Upper lobe of right lung (tissue), 1 donor: ENCODE measurements around the gene RPA1. TPM values are rescaled to one million over a fixed set of nuclear protein-coding genes. Genes with fewer than 3 reads are reported as not detected.

Experiments
- ATAC-seq: fragments of 200-7000 bp; cut with Tn5 transposase; one replicate; pipeline ENCODE4 v1.9.1; 2020; ENCODE audit warnings: mild to moderate bottlenecking, moderate library complexity
- DNase-seq: peaks from one replicate; pipeline ENCODE4 v3.0.0-alpha.2; 2020
- H3K27ac ChIP-seq: fragments of 200-600 bp; one replicate; pipeline ENCODE4 v1.8.0; 2022
- H3K27me3 ChIP-seq: fragments of 200-600 bp; one replicate; pipeline ENCODE4 v1.8.0; 2022; ENCODE audit warnings: mild to moderate bottlenecking
- H3K36me3 ChIP-seq: fragments of 200-600 bp; one replicate; pipeline ENCODE4 v1.8.0; 2022
- H3K4me1 ChIP-seq: fragments of 200-600 bp; one replicate; pipeline ENCODE4 v1.8.0; 2022
- H3K4me3 ChIP-seq: fragments of 200-600 bp; one replicate; pipeline ENCODE4 v1.8.0; 2022; ENCODE audit warnings: mild to moderate bottlenecking
- H3K9me3 ChIP-seq: fragments of 200-600 bp; one replicate; pipeline ENCODE4 v1.8.0; 2022
- intact Hi-C: fragments of 100-400 bp; cut with DNase I; formaldehyde crosslinking; loops from one replicate; pipeline ENCODE4 v1.11.0; 2022
- total RNA-seq: library from RNA; stranded (reverse); fragmentation: NEBNext Ultra II Directional; extraction: Animal tissue kit (Norgen Biotek cat#: 25700); gene quantifications from one replicate; pipeline ENCODE4 v1.2.1, GENCODE V29; 2021
- TF ChIP-seq, protein P1 (sequence below): fragments of 200-600 bp; IDR thresholded peaks from one replicate; pipeline ENCODE4 v1.8.0; 2022; ENCODE audit warnings: antibody characterized with exemption
- donor health status: DM: no; HTN: yes; CAD: no; lungs with severe emphysema.

The RPA1 gene
- total RNA-seq, 1 donor from 2014 or later: 56.7 TPM

DNA sequence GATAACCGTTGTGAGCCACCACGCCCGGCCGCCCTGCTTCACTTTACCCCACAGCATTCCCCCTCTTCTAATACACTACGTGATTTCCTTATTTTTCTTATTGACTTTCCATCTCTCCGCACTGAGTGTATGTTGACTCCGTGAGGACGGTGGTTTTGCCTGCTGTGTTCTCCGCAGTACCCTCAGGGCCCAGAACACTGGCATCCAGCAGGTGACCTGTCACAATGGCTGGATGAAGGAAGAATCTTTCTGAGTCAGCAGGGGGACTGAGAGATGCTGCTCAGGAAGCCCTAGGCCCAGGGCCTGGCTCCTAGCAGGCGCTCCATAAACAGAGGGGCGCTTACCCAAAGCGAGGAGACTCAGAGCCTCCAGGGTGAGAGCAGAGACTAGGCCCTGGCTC is 115.8 kb downstream of the RPA1 start:
- ATAC-seq: no peak
- Histone ChIP-seq H3K27ac (no peak overlapping the region), H3K9me3 (no peaks in the 10 kb centered on the region), H3K4me1 (no peaks in the 10 kb centered on the region), H3K36me3 (no peaks in the 10 kb centered on the region), H3K4me3 (no peak overlapping the region), H3K27me3 (no peaks in the 10 kb centered on the region)
- DNase-seq: no peak
- TF ChIP-seq, protein P1, sequence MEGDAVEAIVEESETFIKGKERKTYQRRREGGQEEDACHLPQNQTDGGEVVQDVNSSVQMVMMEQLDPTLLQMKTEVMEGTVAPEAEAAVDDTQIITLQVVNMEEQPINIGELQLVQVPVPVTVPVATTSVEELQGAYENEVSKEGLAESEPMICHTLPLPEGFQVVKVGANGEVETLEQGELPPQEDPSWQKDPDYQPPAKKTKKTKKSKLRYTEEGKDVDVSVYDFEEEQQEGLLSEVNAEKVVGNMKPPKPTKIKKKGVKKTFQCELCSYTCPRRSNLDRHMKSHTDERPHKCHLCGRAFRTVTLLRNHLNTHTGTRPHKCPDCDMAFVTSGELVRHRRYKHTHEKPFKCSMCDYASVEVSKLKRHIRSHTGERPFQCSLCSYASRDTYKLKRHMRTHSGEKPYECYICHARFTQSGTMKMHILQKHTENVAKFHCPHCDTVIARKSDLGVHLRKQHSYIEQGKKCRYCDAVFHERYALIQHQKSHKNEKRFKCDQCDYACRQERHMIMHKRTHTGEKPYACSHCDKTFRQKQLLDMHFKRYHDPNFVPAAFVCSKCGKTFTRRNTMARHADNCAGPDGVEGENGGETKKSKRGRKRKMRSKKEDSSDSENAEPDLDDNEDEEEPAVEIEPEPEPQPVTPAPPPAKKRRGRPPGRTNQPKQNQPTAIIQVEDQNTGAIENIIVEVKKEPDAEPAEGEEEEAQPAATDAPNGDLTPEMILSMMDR: no peak
- intact Hi-C loops: no loop called here

DNA sequence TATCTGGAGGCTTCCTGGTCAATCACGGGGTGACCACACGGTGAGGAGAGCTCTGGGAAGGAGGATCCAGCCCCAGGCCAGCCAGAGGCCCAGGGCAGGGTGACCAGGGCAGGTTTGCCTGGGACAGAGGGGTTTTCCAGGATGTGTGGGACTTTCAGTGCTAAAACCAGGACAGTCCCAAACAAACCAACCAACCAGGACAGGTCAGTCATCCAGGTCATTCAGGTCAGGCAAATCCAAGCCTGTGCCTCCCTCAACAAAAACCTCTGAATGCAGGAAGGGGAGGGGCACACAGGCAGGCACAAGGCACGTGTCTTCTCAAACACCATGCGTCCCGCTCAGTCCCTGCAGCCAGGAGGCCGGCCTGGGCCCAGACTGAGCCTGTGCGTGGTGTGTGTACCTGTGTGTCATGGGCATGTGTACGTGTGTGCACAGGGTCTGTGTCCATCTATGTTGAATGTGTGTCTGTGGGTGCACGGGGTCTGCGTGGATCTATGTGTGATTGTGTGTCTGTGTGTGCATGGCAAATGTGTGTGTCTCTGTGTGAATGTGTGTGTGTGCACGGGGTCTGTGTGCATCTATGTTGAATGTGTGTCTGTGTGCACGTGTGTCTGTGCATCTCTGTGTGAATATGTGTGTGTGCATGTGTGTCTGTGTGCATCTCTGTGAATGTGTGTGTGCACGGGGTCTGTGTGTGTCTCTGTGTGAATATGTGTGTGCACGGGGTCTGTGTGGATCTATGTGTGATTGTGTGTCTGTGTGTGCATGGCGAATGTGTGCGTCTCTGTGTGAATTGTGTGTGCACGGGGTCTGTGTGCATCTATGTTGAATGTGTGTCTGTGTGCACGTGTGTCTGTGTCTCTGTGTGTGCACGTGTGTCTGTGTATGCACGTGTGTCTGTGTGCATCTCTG is 116.5 kb downstream of the RPA1 start:
- H3K9me3 ChIP-seq: no peaks in the 10 kb centered on the region
- no peak for DNase-seq

DNA sequence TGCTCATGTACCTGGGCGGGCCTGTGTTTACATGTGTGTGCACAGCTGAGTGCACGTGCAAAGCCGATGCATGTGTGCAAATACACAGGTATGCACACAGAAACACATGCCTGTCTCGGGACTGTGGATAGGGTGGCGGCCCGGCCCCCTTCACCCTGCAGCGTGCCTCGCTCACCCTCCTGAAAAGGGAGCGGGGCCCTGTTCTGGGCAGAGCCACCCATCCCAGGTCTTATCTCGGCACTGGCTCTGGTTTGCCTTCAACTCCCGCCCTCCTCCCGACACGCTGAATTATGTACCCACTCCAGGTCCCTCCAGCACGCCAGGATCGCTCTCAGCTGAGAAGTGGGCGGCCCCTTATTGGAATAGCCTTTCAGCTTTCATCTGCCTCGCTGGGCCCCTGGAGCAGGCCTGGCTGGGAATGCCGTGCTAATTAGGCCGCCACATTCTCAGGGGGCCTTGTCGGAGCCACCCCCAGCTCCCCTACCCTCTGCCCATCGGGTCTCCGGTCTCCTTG is 117.5 kb downstream of the RPA1 start:
- ATAC-seq: peak; percentile 72
- no peak for DNase-seq

More for the DNA sequence above, 116.5 kb downstream of the RPA1 start:
- intact Hi-C loops: no loop called here
- no peaks in the 10 kb centered on the region for H3K36me3 ChIP-seq
- ATAC-seq: no peak
- H3K27me3 ChIP-seq: no peaks in the 10 kb centered on the region
- TF ChIP-seq, protein P1: no peak
- no peaks in the 10 kb centered on the region for H3K4me1 ChIP-seq
- H3K4me3 ChIP-seq: no peak overlapping the region
- H3K27ac ChIP-seq: no peak overlapping the region

DNA sequence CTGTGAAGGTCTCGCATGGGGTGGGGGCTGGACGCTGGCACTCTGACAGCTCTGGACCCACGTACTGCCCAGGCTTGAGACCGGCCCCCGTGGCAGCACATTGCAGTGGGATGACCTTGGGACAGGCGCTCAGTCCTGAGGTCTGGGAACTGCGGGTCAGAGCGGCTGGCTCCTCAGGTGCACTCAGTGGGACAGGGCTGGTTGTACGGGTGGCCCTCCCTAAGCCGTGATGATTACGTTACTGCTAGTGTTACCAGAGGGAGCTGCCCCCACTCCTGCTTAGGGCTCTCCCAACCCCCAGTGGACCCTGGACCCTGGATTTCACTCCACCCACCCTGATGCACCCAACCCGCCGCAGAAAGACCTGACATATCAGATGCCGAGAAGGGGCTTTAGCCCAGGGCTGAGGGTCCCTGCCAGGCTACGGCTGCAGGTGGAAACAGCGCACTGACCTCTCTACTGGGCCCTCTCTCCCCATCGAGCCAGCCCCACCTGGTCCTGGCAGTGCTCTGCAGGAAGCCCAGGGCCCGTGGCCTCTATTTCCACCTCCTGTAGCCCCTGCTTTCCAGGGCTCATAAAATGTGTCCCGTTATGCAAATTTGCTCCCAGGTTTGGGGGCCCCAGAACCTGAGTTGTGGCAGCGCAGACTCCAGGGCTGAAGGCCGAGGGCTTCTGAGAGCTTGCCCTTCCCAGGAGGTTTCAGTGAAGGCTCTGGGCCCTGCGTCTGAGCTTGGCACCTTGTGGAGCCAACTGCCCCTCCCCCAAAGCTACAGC is 118.1 kb downstream of the RPA1 start:
- intact Hi-C loops: no loop called here
- Histone ChIP-seq H3K36me3 (no peaks in the 10 kb centered on the region), H3K27ac (no peak overlapping the region), H3K27me3 (no peaks in the 10 kb centered on the region), H3K4me3 (no peak overlapping the region), H3K4me1 (no peaks in the 10 kb centered on the region), H3K9me3 (no peaks in the 10 kb centered on the region)
- DNase-seq (no peak), ATAC-seq (peak; percentile 8)
- TF ChIP-seq, protein P1: no peak

More for the DNA sequence above, 117.5 kb downstream of the RPA1 start:
- TF ChIP-seq, protein P1: no peak
- intact Hi-C loops: no loop called here
- Histone ChIP-seq H3K4me1 (no peaks in the 10 kb centered on the region), H3K9me3 (no peaks in the 10 kb centered on the region), H3K36me3 (no peaks in the 10 kb centered on the region), H3K27me3 (no peaks in the 10 kb centered on the region), H3K27ac (no peak overlapping the region), H3K4me3 (no peak overlapping the region)

DNA sequence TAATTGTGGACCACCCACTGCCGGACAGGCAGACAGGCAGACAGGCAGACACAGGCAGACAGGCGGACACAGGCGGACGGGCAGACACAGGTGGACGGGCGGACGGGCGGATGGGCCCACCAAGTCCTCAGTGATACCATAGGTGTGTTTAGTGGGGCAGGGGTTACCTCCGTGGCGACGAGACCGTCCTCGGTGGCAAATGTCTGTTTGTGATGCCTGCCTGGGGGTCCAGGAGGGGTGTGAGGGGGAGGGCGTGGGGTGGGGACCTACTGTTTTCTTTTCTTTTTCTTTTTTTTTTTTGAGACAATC is 118.7 kb downstream of the RPA1 start:
- TF ChIP-seq, protein P1: no peak
- ATAC-seq (no peak), DNase-seq (no peak)
- Histone ChIP-seq H3K4me3 (no peak overlapping the region), H3K27ac (no peak overlapping the region), H3K36me3 (no peaks in the 10 kb centered on the region), H3K4me1 (no peaks in the 10 kb centered on the region), H3K9me3 (no peaks in the 10 kb centered on the region), H3K27me3 (no peaks in the 10 kb centered on the region)
- intact Hi-C loops: no loop called here

Other genes starting within 250 kb of the RPA1 start
- gene SLC43A2, start 201.2 kb upstream of the RPA1 start, total RNA-seq: 39.9 TPM
- 48.5 TPM for gene SCARF1, start 184.3 kb upstream of the RPA1 start, total RNA-seq
- 39.5 TPM for gene RILP, start 180.1 kb upstream of the RPA1 start, total RNA-seq
- gene PRPF8, start 145.1 kb upstream of the RPA1 start, total RNA-seq: 263 TPM
- 12.7 TPM for gene TLCD2, start 119.6 kb upstream of the RPA1 start, total RNA-seq
- gene WDR81, start 105.3 kb upstream of the RPA1 start, total RNA-seq: 43.9 TPM
- 21.6 TPM for gene SERPINF2, start 87.1 kb upstream of the RPA1 start, total RNA-seq
- 119 TPM for gene SERPINF1, start 67.9 kb upstream of the RPA1 start, total RNA-seq
- gene SMYD4, start 103 bp upstream of the RPA1 start, total RNA-seq: 17.8 TPM
- 4.3 TPM for gene RTN4RL1, start 195.3 kb downstream of the RPA1 start, total RNA-seq
- gene DPH1, start 200.1 kb downstream of the RPA1 start, total RNA-seq: 47.8 TPM
- gene OVCA2, start 212.0 kb downstream of the RPA1 start, total RNA-seq: 21.4 TPM
- 20.8 TPM for gene HIC1, start 225.1 kb downstream of the RPA1 start, total RNA-seq